HG02870 (cell line): ENCODE results near the gene GALK2.

ENCODE experiments used
- ATAC-seq: cut with Tn5 transposase; IDR thresholded peaks from one replicate; pipeline ENCODE4 v1.9.1; 2021; ENCODE audit warnings: mild to moderate bottlenecking, moderate library complexity; ENCODE audit not compliant: unreplicated experiment

GALK2 gene

GRCh38 chr15:49169880-49170597, at the start of gene GALK2:
Gene GALK2 (plus strand): TSS chr15:49170247. CDS start chr15:49170323, 76 bp downstream.
- ATAC-seq, result peak; percentile 98

- no peak for ATAC-seq
Measured at GRCh38 chr15:49120832-49121231, 49.2 kb upstream of the GALK2 start.

GRCh38 chr15:49121901-49122300, 48.1 kb upstream of the GALK2 start:
- no peak for ATAC-seq

GRCh38 chr15:49122541-49123062, 47.4 kb upstream of the GALK2 start:
- no peak for ATAC-seq

- no peak for ATAC-seq
Measured at GRCh38 chr15:49124371-49124770, 45.7 kb upstream of the GALK2 start.

GRCh38 chr15:49131403-49131802, 38.6 kb upstream of the GALK2 start:
- ATAC-seq, result no peak

- no peak for ATAC-seq
Measured at GRCh38 chr15:49134683-49135341, 35.2 kb upstream of the GALK2 start.

GRCh38 chr15:49135342-49135857, 34.6 kb upstream of the GALK2 start:
- ATAC-seq, result no peak

- ATAC-seq, result no peak
Measured at GRCh38 chr15:49135911-49136310, 34.1 kb upstream of the GALK2 start.

GRCh38 chr15:49137861-49138260, 32.2 kb upstream of the GALK2 start:
- ATAC-seq, result no peak

GRCh38 chr15:49145651-49146609, 24.1 kb upstream of the GALK2 start:
- ATAC-seq, result no peak

- no peak for ATAC-seq
Measured at GRCh38 chr15:49148298-49148697, 21.7 kb upstream of the GALK2 start.

- no peak for ATAC-seq
Measured at GRCh38 chr15:49148727-49149126, 21.3 kb upstream of the GALK2 start.

GRCh38 chr15:49151831-49152230, 18.2 kb upstream of the GALK2 start:
- no peak for ATAC-seq

- no peak for ATAC-seq
Measured at GRCh38 chr15:49152552-49153312, 17.3 kb upstream of the GALK2 start.

- no peak for ATAC-seq
Measured at GRCh38 chr15:49154359-49154758, 15.7 kb upstream of the GALK2 start.

GRCh38 chr15:49154799-49155109, 15.3 kb upstream of the GALK2 start:
- ATAC-seq, result no peak

GRCh38 chr15:49155110-49155833, 14.8 kb upstream of the GALK2 start, which contains the start of gene COPS2:
Gene COPS2 (minus strand): TSS chr15:49155599. CDS start chr15:49155578, 21 bp downstream.
- peak; percentile 82 for ATAC-seq

GRCh38 chr15:49155834-49156627, 14.0 kb upstream of the GALK2 start:
- peak; percentile 22 for ATAC-seq
